ENCODE measurements around the gene SEC22A. TPM values are rescaled to one million over a fixed set of nuclear protein-coding genes. Genes with fewer than 3 reads are reported as not detected.
"Not testable (repeated sequence)": the region's sequence is repeated elsewhere in the genome, so short reads cannot be mapped to it uniquely, and the experiment has no call there.

Gene SEC22A
- total and polyA plus RNA-seq, 9 donors = 10.2 to 45.3 (median 19.9) TPM

DNA sequence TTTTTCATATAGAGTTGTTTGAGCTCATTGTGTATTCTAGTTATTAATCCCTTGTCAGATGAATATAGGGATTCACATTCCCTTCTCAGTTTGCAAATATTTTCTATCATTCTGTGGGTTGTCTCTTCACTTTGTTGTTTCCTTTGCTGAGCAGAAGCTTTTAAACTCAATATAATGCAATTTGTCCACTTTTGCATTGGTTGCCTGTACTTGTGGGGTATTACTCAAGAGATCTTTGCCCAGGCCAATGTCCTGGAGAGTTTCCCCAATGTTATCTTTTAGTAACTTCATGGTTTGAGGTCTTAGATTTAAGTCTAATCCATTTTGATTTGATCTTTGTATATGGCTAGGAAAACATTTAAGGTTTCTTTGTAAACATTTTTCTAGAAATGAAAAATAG, 24.8 kb downstream of the SEC22A start:
- intact Hi-C loops (cut with DNase I) = no loop called here
- Histone ChIP-seq H3K4me3 (no peak overlapping the region), H3K36me3 (no peaks in the 10 kb centered on the region), H3K9me3 (no peaks in the 10 kb centered on the region), H3K27me3 (no peaks in the 10 kb centered on the region), H3K27ac (no peak overlapping the region), H3K4me1 (ENCODE audit: insufficient read depth) (no peaks in the 10 kb centered on the region)
- no peak for DNase-seq
- TF ChIP-seq EP300 (IDR thresholded peaks at IDR 0.05) = no peak
- TF ChIP-seq, protein P1, sequence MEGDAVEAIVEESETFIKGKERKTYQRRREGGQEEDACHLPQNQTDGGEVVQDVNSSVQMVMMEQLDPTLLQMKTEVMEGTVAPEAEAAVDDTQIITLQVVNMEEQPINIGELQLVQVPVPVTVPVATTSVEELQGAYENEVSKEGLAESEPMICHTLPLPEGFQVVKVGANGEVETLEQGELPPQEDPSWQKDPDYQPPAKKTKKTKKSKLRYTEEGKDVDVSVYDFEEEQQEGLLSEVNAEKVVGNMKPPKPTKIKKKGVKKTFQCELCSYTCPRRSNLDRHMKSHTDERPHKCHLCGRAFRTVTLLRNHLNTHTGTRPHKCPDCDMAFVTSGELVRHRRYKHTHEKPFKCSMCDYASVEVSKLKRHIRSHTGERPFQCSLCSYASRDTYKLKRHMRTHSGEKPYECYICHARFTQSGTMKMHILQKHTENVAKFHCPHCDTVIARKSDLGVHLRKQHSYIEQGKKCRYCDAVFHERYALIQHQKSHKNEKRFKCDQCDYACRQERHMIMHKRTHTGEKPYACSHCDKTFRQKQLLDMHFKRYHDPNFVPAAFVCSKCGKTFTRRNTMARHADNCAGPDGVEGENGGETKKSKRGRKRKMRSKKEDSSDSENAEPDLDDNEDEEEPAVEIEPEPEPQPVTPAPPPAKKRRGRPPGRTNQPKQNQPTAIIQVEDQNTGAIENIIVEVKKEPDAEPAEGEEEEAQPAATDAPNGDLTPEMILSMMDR (IDR thresholded peaks at IDR 0.05) = no peak
- no peak for TF ChIP-seq POLR2A (IDR thresholded peaks at IDR 0.05)

DNA sequence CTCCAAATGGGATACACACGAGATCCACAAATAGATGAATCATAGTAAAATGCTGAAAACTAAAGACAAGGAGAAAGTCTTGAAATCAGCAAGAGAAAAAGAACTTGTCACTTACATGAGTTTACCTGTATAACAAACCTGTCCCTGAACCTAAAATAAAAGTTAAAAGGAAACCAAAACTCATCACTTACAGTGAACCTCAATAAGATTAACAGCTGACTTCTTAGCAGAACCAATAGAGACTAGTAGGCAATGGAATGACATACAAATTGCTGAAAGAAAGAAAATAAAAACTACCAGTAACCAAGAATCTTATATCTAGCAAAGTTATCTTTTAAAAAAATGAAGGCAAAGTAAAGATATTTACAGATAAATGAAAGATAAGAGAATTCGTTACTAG, 27.4 kb downstream of the SEC22A start:
- DNase-seq = no peak
- no peaks in the 10 kb centered on the region for H3K4me1 ChIP-seq (ENCODE audit: insufficient read depth)
- intact Hi-C loops (cut with DNase I) = no loop called here
- no peaks in the 10 kb centered on the region for H3K27me3 ChIP-seq
- no peaks in the 10 kb centered on the region for H3K36me3 ChIP-seq
- TF ChIP-seq POLR2A (IDR thresholded peaks at IDR 0.05) (no peak), EP300 (IDR thresholded peaks at IDR 0.05) (no peak)
- TF ChIP-seq, protein P1 (IDR thresholded peaks at IDR 0.05) = no peak
- WGBS, 3 donors = 96 to 99% (median 96%) methylated on average over 2 of the region's 2 CpGs
- H3K9me3 ChIP-seq = no peaks in the 10 kb centered on the region
- H3K27ac ChIP-seq = no peak overlapping the region
- H3K4me3 ChIP-seq = no peak overlapping the region

DNA sequence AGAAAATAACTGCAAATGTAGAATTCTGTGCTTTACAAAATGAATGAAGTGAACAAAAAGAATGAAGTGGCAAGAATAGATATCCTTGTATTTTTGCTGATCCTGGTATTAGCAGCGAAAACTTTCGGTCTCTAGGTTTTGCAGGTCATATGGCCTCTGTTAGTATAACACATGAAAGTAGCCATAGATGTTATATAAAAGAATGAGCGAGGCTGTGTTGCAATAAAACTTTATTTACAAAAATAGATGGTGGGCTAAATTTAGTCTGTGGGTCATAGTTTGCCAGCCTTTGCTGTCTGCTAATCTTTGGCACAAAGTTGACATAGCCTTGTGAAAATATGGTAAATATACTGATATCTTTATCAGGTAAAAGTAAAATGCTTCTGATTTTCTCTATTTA, 35.2 kb downstream of the SEC22A start:
- Histone ChIP-seq H3K27ac (no peak overlapping the region), H3K36me3 (no peaks in the 10 kb centered on the region), H3K4me1 (ENCODE audit: insufficient read depth) (no peaks in the 10 kb centered on the region), H3K27me3 (no peaks in the 10 kb centered on the region), H3K4me3 (no peak overlapping the region), H3K9me3 (no peaks in the 10 kb centered on the region)
- TF ChIP-seq, protein P1 (IDR thresholded peaks at IDR 0.05) = no peak
- TF ChIP-seq EP300 (IDR thresholded peaks at IDR 0.05) (no peak), POLR2A (IDR thresholded peaks at IDR 0.05) (no peak)
- no peak for DNase-seq
- intact Hi-C loops (cut with DNase I) = no loop called here
- 93 to 96% (median 93%) methylated on average over 3 of the region's 3 CpGs for WGBS, 3 donors

DNA sequence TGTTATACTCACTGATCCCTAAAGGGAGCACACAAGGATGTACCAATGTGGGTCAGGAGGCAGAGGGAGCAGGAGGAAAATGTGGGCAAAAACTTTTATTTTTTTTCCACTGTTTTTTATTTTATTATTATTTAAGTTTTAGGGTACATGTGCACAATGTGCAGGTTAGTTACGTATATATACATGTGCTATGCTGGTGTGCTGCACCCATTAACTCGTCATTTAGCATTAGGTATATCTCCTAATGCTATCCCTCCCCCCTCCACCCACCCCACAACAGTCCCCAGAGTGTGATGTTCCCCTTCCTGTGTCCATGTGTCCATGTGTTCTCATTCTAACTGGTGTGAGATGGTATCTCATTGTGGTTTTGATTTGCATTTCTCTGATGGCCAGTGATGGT, 37.4 kb downstream of the SEC22A start:
- H3K27me3 ChIP-seq; H3K9me3 ChIP-seq; intact Hi-C loops (cut with DNase I); DNase-seq; H3K4me3 ChIP-seq; H3K27ac ChIP-seq; H3K4me1 ChIP-seq (ENCODE audit: insufficient read depth); H3K36me3 ChIP-seq: not testable (repeated sequence)
- 92 to 98% (median 95%) methylated on average over 2 of the region's 2 CpGs for WGBS, 3 donors

DNA sequence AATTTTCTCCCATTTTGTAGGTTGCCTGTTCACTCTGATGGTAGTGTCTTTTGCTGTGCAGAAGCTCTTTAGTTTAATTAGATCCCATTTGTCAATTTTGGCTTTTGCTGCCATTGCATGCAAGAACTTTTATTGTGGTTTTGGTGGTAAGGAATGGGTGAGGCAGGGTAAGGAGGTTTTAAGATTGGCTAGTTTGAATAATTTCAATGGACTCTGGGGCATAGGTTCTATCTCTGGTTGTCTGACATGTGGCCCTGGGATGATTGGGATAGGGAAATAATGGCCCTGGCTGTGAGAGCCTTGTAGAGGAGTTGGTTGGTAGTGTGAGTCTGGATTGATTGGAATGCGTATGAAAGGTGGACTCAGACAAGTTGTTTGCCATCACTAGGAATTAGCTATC, 38.0 kb downstream of the SEC22A start:
- Histone ChIP-seq H3K27ac (no peak overlapping the region), H3K4me1 (ENCODE audit: insufficient read depth) (no peaks in the 10 kb centered on the region), H3K4me3 (no peak overlapping the region), H3K9me3 (no peaks in the 10 kb centered on the region), H3K36me3 (no peaks in the 10 kb centered on the region), H3K27me3 (no peaks in the 10 kb centered on the region)
- intact Hi-C loops (cut with DNase I) = no loop called here
- WGBS, 3 donors = 98 to 100% (median 100%) methylated on average over 1 of the region's 1 CpG
- TF ChIP-seq, protein P1 (IDR thresholded peaks at IDR 0.05) = no peak
- TF ChIP-seq POLR2A (IDR thresholded peaks at IDR 0.05) (no peak), EP300 (IDR thresholded peaks at IDR 0.05) (no peak)
- DNase-seq = no peak
